GM12874 (cell line): Measurements from ENCODE around the gene SRPRA.

Experiments used
- TF ChIP-seq, protein P1 (sequence below): IDR thresholded peaks from 2 replicates; pipeline ENCODE4 v1.5.1; 2011; ENCODE audit warnings: low read depth, mild to moderate bottlenecking, control low read depth, low read length, moderate library complexity; ENCODE audit not compliant: insufficient read depth

The SRPRA gene, protein sequence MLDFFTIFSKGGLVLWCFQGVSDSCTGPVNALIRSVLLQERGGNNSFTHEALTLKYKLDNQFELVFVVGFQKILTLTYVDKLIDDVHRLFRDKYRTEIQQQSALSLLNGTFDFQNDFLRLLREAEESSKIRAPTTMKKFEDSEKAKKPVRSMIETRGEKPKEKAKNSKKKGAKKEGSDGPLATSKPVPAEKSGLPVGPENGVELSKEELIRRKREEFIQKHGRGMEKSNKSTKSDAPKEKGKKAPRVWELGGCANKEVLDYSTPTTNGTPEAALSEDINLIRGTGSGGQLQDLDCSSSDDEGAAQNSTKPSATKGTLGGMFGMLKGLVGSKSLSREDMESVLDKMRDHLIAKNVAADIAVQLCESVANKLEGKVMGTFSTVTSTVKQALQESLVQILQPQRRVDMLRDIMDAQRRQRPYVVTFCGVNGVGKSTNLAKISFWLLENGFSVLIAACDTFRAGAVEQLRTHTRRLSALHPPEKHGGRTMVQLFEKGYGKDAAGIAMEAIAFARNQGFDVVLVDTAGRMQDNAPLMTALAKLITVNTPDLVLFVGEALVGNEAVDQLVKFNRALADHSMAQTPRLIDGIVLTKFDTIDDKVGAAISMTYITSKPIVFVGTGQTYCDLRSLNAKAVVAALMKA

DNA sequence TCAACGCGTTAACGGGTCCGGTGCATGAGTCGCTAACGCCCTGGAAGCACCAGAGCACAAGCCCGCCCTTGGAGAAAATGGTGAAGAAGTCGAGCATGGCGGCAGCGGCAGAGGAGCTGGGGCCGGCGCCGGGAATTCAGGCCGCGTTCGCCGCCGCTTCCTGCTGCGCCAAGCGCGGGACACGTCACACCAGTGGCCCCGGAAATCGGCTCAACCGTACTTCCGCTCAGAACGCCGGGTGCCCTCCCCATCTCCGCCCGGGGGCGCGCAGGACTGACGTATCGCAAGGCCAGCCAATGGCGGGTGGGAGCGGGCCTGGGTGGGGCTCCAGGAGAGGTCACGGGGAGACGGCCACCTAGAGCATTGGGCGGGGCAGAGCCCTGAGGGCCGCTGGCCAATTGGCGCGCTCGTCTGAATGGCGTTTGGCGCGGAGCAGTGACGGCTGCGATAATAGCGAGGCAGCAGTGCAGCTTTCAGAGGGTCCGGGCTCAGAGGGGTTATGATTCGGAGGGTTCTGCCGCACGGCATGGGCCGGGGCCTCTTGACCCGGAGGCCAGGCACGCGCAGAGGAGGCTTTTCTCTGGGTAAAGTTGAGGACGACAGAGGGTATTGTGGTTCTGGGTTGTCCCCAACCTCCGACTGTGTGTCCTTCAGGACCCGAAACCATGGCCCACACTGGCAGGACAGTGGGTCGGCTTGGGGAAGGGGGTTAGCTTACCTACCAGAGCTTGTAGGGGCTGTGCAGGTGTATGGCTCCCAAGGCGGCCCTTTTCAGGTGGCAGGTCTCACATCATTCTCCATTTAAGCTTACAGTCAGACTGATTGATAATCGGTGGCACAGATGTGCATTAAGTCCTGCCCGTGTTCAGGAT lies at the start of gene SRPRA, which contains the start of gene FOXRED1:
Gene SRPRA (minus strand): TSS at position 188 of the 872 bp plus-strand sequence. CDS start 91 bp downstream, at position 97.
Gene FOXRED1 (plus strand): TSS at position 447 of the 872 bp plus-strand sequence. CDS start 53 bp downstream, at position 500.
- TF ChIP-seq, protein P1, sequence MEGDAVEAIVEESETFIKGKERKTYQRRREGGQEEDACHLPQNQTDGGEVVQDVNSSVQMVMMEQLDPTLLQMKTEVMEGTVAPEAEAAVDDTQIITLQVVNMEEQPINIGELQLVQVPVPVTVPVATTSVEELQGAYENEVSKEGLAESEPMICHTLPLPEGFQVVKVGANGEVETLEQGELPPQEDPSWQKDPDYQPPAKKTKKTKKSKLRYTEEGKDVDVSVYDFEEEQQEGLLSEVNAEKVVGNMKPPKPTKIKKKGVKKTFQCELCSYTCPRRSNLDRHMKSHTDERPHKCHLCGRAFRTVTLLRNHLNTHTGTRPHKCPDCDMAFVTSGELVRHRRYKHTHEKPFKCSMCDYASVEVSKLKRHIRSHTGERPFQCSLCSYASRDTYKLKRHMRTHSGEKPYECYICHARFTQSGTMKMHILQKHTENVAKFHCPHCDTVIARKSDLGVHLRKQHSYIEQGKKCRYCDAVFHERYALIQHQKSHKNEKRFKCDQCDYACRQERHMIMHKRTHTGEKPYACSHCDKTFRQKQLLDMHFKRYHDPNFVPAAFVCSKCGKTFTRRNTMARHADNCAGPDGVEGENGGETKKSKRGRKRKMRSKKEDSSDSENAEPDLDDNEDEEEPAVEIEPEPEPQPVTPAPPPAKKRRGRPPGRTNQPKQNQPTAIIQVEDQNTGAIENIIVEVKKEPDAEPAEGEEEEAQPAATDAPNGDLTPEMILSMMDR: no peak

DNA sequence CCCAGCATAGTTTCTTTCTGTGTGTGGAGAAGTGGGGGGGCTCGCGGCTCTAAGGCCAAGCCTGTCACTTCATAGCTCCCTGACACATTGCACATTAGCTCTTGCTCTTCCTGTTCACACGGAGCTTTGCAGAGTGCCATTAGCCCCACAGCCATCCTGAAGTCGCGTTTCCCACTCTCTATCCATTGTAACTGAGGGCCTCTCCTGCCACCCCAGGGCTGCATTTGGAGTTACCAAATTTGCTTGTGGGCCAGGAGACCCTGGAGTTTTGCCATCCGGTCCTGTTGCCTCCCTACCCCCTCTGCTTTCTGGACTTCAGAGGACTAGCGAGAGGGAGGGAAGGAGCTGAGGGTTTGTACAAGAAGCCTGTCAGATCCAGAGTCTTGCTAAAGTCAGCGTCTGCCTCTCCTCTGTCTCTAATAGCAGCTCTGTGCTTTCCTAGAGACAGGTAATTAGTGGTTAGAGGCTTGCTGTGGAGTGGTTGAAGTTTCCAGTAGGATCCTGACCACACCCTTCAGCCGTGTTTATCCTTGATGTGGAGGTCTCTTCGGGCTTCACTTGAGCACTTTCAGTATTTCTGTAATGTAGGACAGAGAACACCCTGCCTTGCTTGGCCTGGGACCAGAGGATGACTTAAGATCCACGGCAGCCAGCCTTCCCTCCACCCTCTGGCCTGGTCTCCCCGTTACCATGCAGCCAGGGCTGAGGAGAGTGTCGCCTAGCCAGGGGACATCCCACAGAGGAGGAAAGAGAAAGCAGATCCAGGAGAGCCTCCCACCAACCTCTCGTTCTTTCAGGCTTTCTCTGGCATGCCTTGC lies 49.3 kb upstream of the SRPRA start:
- TF ChIP-seq, protein P1: no peak

DNA sequence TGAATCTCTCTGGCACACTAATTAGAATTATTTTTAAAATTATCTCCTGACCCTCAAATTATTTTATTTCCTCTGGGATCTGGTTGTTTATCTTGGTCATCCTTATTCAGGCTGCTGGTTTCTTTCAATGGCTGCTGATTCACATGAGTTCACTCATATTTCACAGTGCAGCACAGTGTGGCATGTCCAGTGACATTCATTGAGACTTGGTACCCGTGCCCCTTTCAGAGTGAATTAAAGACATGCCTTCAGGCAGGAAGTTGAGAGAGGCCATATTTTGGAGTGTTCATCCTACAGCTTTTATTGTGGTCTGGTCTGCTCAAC lies 48.7 kb upstream of the SRPRA start:
- TF ChIP-seq, protein P1: no peak

DNA sequence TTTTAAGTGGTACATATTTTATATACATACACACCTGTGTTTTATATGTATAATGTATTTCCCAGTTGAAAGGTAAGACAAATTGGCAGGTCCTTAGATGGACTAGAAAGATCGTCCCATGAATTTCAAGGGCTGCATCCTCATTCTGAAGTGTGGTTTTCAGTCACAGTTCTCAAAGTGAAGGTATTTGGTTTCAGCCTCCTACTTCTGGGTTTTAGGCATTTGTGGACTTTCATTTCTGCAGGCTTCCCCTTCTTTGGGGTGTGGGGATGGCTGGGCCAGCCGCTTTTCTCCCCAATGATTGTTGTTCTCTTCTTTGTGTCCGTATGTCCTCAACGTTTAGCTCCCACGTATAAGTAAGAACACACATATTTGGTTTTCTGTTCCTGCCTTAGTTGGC lies 45.1 kb upstream of the SRPRA start:
- TF ChIP-seq, protein P1: no peak

DNA sequence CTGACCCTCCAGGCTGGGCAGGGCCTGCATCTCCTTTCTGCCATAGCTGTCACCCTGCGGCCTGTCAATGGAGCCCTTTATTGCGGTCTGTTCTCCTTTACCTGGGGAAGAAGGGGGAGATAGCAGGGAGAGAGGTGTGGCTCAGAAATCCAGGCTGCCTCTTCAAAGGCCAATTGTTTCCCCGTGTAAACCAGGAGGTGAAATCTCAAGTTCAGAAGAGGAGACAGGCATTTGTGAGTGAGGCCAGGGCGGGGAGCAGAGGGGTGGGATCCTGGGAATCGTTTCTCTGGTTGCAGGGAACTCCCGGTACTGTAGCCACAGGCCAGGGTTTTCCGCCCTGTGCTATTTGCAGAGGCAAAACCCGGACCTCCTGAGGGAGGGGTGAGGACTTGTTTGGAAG lies 44.3 kb upstream of the SRPRA start:
- TF ChIP-seq, protein P1: no peak

DNA sequence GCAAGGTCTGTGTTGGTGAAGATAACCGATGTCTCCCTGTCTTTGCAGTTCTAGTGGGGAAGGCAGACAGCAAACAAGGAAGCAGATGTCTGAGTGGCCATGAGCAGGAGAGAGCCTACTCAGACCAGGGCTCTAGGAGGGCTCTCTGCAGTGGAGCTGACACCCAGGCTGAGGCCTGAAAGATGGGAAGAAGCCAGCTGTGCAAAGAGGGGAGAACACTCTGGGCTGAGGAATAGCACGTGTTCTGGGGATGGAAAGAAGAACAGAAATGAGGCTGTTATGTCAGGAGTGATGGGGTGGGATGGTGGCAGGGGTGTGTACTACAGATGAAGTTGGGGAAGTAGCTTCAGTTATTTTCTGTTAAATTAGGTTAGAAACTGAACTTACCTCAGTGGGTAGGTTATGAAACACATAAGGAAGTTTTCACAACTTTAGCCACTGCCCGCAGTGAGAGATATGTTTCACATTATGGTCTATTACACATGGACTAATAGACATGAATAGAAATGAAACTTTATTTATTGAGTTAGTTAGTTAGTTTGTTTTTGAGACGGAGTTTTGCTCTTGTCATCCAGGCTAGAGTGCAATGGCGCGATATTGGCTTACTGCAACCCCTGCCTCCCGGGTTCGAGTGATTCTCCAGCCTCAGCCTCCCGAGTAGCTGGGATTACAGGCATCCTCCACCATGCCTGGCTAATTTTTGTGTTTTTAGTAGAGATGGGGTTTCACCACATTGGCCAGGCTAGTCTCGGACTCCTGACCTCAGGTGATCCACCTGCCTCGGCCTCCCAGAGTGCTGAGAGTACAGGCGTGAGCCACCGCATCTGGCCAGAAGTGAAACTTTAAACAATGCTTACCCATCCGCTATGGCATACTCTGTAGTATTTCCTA lies 43.0 kb upstream of the SRPRA start:
- TF ChIP-seq, protein P1: no peak
